Gastrocnemius medialis (tissue), 4 donors: ENCODE measurements around the gene PCNA. TPM values are rescaled to one million over a fixed set of nuclear protein-coding genes. Genes with fewer than 3 reads are reported as not detected.
"Not testable (repeated sequence)": the region's sequence is repeated elsewhere in the genome, so short reads cannot be mapped to it uniquely, and the experiment has no call there.

ENCODE experiments used
- ATAC-seq, 2 donors: fragments of 150-250 bp; one replicate each; pipeline ENCODE4 v1.9.1; 2016
- DNase-seq, 2 donors: peaks; one replicate each; pipeline ENCODE4 v3.0.0-alpha.2; 2019
- H3K27ac ChIP-seq, 4 donors: fragments of 200-600 bp; sonication (generic); 1 replicate in 1 of 4; 2 replicates in 3 of 4; pipeline ENCODE4 v1.5.1; 2016 to 2018; ENCODE audit warnings: mild to moderate bottlenecking in 2 of 4, moderate library complexity in 1 of 4
- H3K27me3 ChIP-seq, 3 donors: fragments of 200-600 bp; sonication (generic) in 2 of 3; 1 replicate in 1 of 3; 2 replicates in 2 of 3; pipeline versions ENCODE4 v1.5.1 to v1.6.0; 2016 to 2019; ENCODE audit warnings: mild to moderate bottlenecking in 1 of 3, moderate library complexity in 1 of 3
- H3K36me3 ChIP-seq, 2 donors: fragments of 200-600 bp; sonication (generic) in 1 of 2; one replicate each; pipeline ENCODE4 v1.5.1; 2017 to 2018
- H3K4me1 ChIP-seq, 2 donors: fragments of 200-600 bp; sonication (generic) in 1 of 2; one replicate each; pipeline ENCODE4 v1.5.1; 2016 to 2017; ENCODE audit warnings: mild to moderate bottlenecking in 2 of 2
- H3K4me3 ChIP-seq, 4 donors: fragments of 200-600 bp; sonication (generic) in 3 of 4; 1 replicate in 1 of 4; 2 replicates in 3 of 4; pipeline ENCODE4 v1.5.1; 2016 to 2019; ENCODE audit warnings: mild to moderate bottlenecking in 2 of 4
- H3K9me3 ChIP-seq, 3 donors: fragments of 200-600 bp; sonication (generic) in 2 of 3; 1 replicate in 1 of 3; 2 replicates in 2 of 3; pipeline ENCODE4 v1.5.1; 2016 to 2019
- CTCF ChIP-seq, 5 experiments: fragments of 450-650 bp in 3 of 5; fragments of 200-600 bp in 2 of 5; sonication (generic) in 2 of 5; IDR thresholded peaks in 4 of 5; conservative IDR thresholded peaks in 1 of 5; 1 replicate in 4 of 5; 2 replicates in 1 of 5; pipeline ENCODE4 v1.5.1; 2016 to 2019; ENCODE audit warnings: antibody characterized with exemption in 5 of 5, mild to moderate bottlenecking in 3 of 5, moderate library complexity in 3 of 5
- POLR2A ChIP-seq, 2 donors: fragments of 450-650 bp; IDR thresholded peaks; one replicate each; pipeline ENCODE4 v1.6.1; 2017; ENCODE audit warnings: antibody characterized with exemption in 2 of 2, mild to moderate bottlenecking in 2 of 2, moderate library complexity in 2 of 2
- in situ Hi-C, 4 donors: fragments of 200-750 bp; cut with MboI; loops; one replicate each; pipeline versions ENCODE4 v1.15.0 to v1.8.0; 2017; ENCODE audit warnings: low sequenced_read_pairs in 4 of 4
- intact Hi-C: fragments of 100-400 bp; cut with DNase I; formaldehyde crosslinking; loops from one replicate; pipeline ENCODE4 v1.15.1; 2023; ENCODE audit warnings: low total_unique reads
- total RNA-seq, 4 donors: library from RNA; depleted of rRNA; stranded (reverse); fragments of >200 nt; gene quantifications; one replicate each; pipeline versions ENCODE4 v1.1.0 to v1.2.3, GENCODE V29; 2016

The PCNA gene
- total RNA-seq, 4 donors from 2014 or later = 19.1 to 40.0 (median 25.4) TPM

- ATAC-seq (peak; percentile 45 to 68), DNase-seq (peak in 1 of 2 donors; percentile 54)
- peaks cover 5 to 75% of the 10 kb centered on the region in 2 donors for H3K36me3 ChIP-seq
- H3K4me1 ChIP-seq = no peaks in the 10 kb centered on the region
- TF ChIP-seq CTCF (IDR thresholded peaks at IDR 0.05 in 4 of 5, conservative IDR thresholded peaks at IDR 0.05 in 1 of 5) (peak; percentile 74 to 90 (median 83)), POLR2A (IDR thresholded peaks at IDR 0.05) (no peak)
- H3K9me3 ChIP-seq = no peaks in the 10 kb centered on the region
- intact Hi-C loops = no loop called here
- H3K27ac ChIP-seq = no peak overlapping the region
- no peak overlapping the region for H3K4me3 ChIP-seq
- in situ Hi-C loops = no loop called here
- no peaks in the 10 kb centered on the region for H3K27me3 ChIP-seq
Observed at GRCh38 chr20:5100684-5101347, 18.9 kb downstream of the PCNA start.

GRCh38 chr20:5099909-5100308 lies 19.8 kb downstream of the PCNA start:
- H3K27ac ChIP-seq, intact Hi-C loops, H3K27me3 ChIP-seq, H3K9me3 ChIP-seq, H3K4me3 ChIP-seq, DNase-seq, ATAC-seq, H3K4me1 ChIP-seq: not testable (repeated sequence)
- H3K36me3 ChIP-seq = peaks cover 5 to 66% of the 10 kb centered on the region in 2 donors
- in situ Hi-C loops = loop anchor here in 1 of 4 donors (10.0 kb wide), 1 partner anchor 345 kb away; no protein-coding TSS in a partner anchor

GRCh38 chr20:5099009-5099408 lies 20.7 kb downstream of the PCNA start:
- in situ Hi-C loops = loop anchor here in 1 of 4 donors (10.0 kb wide), 1 partner anchor 344 kb away; no protein-coding TSS in a partner anchor
- H3K4me3 ChIP-seq, intact Hi-C loops, H3K27ac ChIP-seq, DNase-seq, H3K9me3 ChIP-seq, ATAC-seq, H3K4me1 ChIP-seq, H3K27me3 ChIP-seq: not testable (repeated sequence)
- H3K36me3 ChIP-seq = peaks cover 0 to 57% of the 10 kb centered on the region in 2 donors

GRCh38 chr20:5096463-5096862 lies 23.3 kb downstream of the PCNA start:
- ATAC-seq = peak in 1 of 2 donors; percentile 35
- in situ Hi-C loops (loop anchor here in 1 of 4 donors (10.0 kb wide), 1 partner anchor 342 kb away; no protein-coding TSS in a partner anchor), intact Hi-C loops (no loop called here)
- no peak overlapping the region for H3K4me3 ChIP-seq
- DNase-seq = no peak
- TF ChIP-seq POLR2A (IDR thresholded peaks at IDR 0.05) (no peak), CTCF (IDR thresholded peaks at IDR 0.05 in 4 of 5, conservative IDR thresholded peaks at IDR 0.05 in 1 of 5) (no peak)
- no peak overlapping the region for H3K27ac ChIP-seq
- peaks cover 0 to 32% of the 10 kb centered on the region in 2 donors for H3K36me3 ChIP-seq
- H3K9me3 ChIP-seq = no peaks in the 10 kb centered on the region
- H3K4me1 ChIP-seq = no peaks in the 10 kb centered on the region
- no peaks in the 10 kb centered on the region for H3K27me3 ChIP-seq

GRCh38 chr20:5095931-5096330 lies 23.8 kb downstream of the PCNA start:
- no peak overlapping the region for H3K27ac ChIP-seq
- no peaks in the 10 kb centered on the region for H3K4me1 ChIP-seq
- in situ Hi-C loops = loop anchor here in 1 of 4 donors (10.0 kb wide), 1 partner anchor 341 kb away; no protein-coding TSS in a partner anchor
- intact Hi-C loops = no loop called here
- no peaks in the 10 kb centered on the region for H3K27me3 ChIP-seq
- ATAC-seq = no peak
- H3K36me3 ChIP-seq = peaks cover 0 to 31% of the 10 kb centered on the region in 2 donors
- H3K9me3 ChIP-seq = no peaks in the 10 kb centered on the region
- no peak for DNase-seq
- H3K4me3 ChIP-seq = no peak overlapping the region
- TF ChIP-seq CTCF (IDR thresholded peaks at IDR 0.05 in 4 of 5, conservative IDR thresholded peaks at IDR 0.05 in 1 of 5) (no peak), POLR2A (IDR thresholded peaks at IDR 0.05) (no peak)
